GM12872 (cell line): ENCODE measurements around the gene NAV2.

Experiments
- TF ChIP-seq, protein P1 (sequence below): IDR thresholded peaks from 3 replicates; pipeline ENCODE4 v1.5.1; 2011; ENCODE audit warnings: low read depth, mild to moderate bottlenecking, low read length, moderate library complexity; ENCODE audit not compliant: insufficient read depth

NAV2 gene

DNA sequence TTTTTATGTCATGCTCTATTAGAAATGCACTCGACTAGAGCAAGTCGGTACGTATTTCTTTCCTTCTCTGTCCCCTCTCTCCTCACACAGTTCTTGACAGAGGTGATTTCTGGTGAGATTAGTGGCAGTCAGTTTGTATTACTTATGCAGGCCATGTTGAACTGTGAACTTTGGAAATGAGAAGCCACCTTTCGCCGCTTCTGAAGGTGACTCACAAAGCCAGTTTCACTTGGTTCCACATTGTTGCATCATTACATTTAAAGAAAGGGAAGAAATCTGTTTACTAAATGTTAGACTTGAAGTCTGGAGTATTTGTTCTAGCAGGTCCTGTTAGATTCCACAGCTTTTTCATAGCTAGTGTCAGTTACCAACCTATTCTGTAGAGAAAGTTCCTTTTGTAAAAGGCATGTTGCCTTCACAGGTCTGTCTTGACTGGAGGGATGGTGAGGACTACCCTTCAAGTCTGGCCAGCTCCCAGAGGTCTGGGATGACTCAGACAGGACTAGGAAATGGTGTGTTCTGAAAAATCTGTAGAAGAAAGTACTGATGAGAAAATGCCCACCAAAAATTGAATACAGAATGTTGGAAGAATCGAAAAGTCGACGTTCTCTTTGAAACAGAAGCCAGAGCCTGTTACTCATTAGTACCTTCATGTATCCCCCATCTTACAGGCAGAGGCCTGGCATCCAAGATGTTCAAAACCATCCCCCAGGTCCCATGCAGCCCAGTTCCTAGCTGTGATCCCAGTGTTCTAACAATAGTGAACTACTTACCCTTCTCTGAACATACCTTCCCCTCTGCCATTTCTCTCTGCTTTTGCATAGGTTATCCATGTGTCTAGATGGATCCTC, 266.3 kb downstream of the NAV2 start:
- TF ChIP-seq, protein P1, sequence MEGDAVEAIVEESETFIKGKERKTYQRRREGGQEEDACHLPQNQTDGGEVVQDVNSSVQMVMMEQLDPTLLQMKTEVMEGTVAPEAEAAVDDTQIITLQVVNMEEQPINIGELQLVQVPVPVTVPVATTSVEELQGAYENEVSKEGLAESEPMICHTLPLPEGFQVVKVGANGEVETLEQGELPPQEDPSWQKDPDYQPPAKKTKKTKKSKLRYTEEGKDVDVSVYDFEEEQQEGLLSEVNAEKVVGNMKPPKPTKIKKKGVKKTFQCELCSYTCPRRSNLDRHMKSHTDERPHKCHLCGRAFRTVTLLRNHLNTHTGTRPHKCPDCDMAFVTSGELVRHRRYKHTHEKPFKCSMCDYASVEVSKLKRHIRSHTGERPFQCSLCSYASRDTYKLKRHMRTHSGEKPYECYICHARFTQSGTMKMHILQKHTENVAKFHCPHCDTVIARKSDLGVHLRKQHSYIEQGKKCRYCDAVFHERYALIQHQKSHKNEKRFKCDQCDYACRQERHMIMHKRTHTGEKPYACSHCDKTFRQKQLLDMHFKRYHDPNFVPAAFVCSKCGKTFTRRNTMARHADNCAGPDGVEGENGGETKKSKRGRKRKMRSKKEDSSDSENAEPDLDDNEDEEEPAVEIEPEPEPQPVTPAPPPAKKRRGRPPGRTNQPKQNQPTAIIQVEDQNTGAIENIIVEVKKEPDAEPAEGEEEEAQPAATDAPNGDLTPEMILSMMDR = no peak

DNA sequence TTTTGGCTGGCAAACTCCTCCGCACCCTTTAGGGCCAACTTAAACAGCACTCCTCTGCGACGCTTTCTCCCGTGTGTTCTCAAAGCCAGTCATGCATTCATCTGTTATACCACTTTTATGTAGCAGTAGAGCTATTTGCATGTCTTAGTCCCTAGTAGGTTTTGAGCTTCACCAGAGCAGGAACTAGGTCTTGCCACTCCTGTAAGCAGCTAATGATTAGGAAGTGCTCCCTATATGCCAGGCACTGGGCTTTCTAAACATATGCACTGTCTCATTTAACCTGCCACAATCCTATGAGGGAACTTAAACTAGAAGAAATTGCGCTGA, 266.8 kb downstream of the NAV2 start:
- TF ChIP-seq, protein P1 = no peak

DNA sequence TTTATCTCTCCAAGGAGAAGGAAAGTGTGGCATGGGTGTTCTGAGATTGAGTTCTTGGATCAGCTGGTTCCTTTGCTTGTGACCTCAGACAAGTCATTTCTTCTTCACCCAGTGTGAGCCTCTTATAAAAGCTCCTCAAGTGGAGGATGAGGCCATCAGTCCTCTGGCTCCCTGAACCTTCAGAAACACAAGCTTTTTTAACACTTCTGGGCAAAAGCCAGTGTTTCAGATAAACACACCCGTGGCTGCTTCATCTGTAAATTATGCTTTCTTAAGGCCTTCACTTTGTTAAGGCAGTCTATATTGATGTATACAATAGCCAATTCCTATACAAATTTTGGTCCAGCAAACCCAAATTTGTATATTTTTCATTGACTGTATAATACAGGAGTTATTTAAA, 267.8 kb downstream of the NAV2 start:
- TF ChIP-seq, protein P1 = no peak

DNA sequence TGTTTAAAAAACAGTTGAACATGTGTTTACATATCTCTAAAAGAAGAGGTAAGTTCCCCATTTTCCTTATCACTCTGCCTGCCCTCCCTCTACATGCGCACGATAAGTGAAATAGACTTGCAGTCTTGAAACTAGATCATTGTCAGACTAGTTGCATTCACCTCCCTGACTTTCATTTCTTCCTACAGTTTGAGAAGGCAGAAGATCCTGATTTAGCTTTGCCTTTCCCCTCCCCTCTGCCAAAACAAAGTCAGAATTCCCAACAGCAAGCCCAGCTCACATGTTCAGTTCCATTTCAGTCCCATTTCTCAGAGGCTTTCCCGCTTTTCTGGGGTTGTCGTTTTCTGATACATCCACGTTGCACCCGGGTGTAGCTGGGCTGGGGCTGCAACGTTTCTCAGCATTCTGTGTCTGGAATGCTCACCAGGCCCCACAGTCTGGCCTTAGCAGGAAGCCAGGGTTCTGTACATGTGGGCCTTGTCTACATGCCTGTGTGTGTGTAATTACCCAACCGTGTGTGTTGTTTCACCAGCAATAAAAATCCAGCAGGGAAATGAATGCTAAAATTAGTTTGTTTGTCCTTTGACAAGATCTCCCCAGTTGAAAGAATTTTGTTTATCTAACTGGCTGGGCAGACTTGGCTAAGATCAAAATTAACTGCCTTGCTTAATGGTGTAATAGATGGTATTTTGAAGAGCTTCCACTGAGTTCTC, 268.5 kb downstream of the NAV2 start:
- TF ChIP-seq, protein P1 = no peak

DNA sequence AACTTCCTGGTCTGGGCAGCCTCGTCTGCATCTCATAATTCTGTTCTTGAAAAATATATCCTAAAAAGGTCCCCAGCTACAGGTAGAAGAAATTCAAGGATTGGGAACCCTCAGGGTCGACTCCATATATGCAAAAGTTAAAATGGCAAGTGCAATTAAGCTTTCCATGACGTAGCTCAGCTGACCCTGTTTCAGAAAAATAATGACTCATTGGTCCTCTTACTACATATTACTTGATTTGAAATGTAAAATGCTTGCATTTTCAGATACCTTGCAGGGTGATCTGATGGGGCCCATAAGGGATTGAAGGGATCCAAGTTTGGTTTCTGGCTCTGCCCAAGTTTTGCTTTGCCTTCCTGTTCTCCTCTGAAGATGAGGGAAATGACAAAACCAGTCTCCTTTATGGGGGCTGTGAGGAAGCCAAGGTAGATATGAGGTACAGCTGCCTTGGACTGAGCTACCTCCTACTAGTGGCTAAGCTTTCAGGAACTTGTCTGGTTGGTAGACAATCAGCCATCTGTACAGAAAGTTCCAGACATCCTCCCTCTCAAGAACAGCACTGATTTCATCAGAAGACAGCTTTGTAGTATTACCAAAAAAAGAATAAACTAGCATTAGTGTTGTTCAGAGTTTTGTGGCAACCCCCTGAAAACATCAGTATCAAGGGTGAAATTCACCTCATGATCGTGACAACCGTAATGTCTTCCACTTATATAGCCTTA, 270.3 kb downstream of the NAV2 start:
- TF ChIP-seq, protein P1 = no peak

DNA sequence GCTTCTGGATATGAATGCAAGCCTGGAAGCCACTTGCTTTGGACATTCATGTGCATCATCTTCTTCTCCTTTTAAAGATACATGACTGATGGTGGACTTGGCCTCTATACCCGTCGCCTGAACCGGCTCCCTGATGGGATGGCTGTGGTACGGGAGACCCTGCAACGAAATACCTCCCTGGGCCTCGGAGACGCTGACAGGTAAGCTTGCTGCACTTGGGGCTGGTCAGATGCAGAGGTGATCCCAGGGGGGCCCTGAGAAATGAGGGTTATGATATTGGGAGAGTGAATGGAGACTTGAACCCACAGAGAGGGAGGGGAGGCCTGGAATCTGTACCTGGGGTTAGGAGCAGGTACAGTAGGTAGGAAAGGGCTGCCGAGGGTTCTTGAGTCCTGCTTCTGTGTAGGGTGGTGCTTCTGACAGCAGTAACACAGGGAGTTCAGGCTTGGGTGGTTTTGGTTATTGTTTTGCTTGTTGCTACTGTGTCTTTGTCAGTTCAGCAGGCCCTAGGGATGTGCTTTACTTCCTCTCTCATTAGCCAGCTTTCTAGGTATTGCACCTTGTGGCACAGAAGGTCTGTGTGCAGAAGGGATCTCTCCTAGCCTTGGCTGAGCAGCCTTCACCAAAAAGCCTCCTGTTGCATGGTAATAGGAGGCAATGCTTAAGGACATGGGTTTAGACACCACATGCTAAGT, 271.6 kb downstream of the NAV2 start:
- TF ChIP-seq, protein P1 = no peak

DNA sequence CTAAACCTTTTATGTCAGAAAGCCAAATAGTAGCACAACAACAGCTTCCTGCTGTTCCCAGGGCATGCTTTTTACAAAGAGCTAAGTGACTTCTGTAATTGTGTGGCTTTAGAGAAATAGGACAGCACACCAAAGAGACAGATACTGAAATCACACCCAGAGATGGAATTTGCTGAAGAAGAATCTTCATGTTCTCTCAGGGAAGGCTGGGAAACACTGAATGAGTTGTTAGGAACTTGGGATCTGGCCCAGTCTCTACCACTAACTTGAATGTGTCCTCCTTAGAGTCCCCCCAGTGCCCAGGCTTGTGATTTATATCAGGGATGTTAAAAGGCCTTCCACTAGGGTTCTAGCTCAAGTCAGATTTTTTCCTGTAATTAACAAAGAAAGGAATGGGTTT, 272.5 kb downstream of the NAV2 start:
- TF ChIP-seq, protein P1 = no peak
